HFF-Myc (cell line): Measurements from ENCODE around the gene MUC22.

ENCODE experiments used
- DNase-seq: peaks from one replicate; pipeline ENCODE4 v3.0.0-alpha.2; 2011; ENCODE audit warnings: low read depth; ENCODE audit errors: extremely low read depth
- H3K4me3 ChIP-seq: replicated peaks from 2 replicates; pipeline ENCODE4 v1.5.1; 2011; ENCODE audit warnings: low read depth, mild to moderate bottlenecking, control low read depth, low read length
- TF ChIP-seq, protein P1 (sequence below): IDR thresholded peaks from 2 replicates; pipeline ENCODE4 v1.5.1; 2012; ENCODE audit warnings: mild to moderate bottlenecking, low read depth, low read length, control low read depth; ENCODE audit errors: missing control alignments

Gene MUC22

GRCh38 chr6:30970946-30971345 lies 39.3 kb upstream of the MUC22 start:
- TF ChIP-seq, protein P1, sequence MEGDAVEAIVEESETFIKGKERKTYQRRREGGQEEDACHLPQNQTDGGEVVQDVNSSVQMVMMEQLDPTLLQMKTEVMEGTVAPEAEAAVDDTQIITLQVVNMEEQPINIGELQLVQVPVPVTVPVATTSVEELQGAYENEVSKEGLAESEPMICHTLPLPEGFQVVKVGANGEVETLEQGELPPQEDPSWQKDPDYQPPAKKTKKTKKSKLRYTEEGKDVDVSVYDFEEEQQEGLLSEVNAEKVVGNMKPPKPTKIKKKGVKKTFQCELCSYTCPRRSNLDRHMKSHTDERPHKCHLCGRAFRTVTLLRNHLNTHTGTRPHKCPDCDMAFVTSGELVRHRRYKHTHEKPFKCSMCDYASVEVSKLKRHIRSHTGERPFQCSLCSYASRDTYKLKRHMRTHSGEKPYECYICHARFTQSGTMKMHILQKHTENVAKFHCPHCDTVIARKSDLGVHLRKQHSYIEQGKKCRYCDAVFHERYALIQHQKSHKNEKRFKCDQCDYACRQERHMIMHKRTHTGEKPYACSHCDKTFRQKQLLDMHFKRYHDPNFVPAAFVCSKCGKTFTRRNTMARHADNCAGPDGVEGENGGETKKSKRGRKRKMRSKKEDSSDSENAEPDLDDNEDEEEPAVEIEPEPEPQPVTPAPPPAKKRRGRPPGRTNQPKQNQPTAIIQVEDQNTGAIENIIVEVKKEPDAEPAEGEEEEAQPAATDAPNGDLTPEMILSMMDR = no peak
- no peak overlapping the region for H3K4me3 ChIP-seq
- DNase-seq = no peak

DNA sequence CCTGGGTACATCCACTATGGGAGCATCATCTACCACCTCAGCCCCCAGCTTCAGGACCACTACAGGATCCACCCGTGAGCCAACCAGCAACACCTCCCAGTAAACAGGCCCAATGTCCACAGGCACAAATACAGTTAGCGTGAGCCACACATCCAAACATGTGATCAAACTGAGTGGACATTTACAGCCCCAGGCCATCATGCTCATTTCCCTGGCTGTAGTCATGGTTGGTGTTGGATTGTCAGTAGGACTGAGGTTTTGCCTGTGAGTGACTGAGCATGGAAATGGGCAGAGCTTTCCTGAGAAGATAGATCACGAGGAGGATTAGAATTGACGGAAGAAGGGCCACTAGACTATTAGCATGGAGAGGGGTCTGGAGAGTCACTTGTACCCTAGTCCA lies 37.5 kb upstream of the MUC22 start:
- no peak overlapping the region for H3K4me3 ChIP-seq
- TF ChIP-seq, protein P1 = no peak
- no peak for DNase-seq

DNA sequence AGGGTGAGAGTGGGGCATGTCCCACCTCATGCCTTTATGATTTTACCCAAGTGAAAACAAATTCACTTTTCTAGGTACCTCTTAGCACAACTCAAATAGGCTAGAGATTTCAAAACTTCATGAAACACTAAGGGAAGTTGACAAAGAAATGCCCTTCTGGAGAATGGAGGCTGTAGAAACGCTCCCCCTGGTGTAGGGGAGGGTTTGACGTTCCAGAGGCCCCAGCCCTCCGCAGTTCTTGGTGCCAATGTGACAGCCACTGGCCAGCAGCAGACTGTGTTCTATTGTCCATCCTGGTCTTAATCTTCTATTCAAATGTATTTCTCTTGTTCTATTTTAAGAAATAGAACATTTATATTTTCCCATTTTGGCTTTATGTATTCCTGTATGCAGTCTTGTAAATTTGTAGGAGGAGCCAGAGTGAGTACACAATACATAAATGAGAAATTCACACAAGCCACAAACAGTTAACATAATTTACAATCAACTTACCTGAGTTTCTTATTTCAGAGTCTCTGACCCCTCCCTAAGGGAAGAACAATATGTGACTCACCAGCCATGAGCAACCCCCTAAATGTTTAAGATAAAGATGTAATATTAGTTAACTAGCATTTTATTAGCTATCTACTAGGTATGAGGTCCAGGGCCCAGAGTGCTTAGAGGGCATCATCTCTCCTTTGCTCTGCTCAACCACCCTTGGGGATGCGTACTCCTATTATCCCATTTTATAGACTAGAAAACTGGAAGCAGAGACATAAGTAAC lies 35.6 kb upstream of the MUC22 start:
- H3K4me3 ChIP-seq = no peak overlapping the region
- DNase-seq = no peak
- TF ChIP-seq, protein P1 = no peak

DNA sequence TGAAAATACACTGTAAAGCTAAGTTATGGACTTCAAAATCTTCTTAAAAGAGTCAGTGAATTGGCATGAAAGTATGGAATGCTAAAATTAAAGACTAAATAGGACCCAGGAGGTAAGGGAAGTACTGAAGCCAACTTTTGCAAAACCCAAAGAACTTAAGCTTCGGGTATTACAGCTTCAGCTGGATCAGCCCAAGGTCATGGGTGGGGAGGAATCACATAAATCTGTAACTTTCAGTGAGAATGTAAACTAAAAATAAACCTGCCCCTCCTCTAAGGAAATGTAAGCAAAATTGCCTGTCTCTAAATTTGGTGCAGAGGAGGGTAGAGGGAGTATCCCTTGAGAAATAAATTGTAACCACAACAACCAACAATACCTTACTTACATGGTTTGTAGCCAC lies 31.1 kb upstream of the MUC22 start:
- DNase-seq = no peak
- TF ChIP-seq, protein P1 = no peak
- H3K4me3 ChIP-seq = no peak overlapping the region

GRCh38 chr6:30979690-30980089 lies 30.6 kb upstream of the MUC22 start:
- TF ChIP-seq, protein P1 = no peak
- no peak for DNase-seq
- H3K4me3 ChIP-seq = no peak overlapping the region

DNA sequence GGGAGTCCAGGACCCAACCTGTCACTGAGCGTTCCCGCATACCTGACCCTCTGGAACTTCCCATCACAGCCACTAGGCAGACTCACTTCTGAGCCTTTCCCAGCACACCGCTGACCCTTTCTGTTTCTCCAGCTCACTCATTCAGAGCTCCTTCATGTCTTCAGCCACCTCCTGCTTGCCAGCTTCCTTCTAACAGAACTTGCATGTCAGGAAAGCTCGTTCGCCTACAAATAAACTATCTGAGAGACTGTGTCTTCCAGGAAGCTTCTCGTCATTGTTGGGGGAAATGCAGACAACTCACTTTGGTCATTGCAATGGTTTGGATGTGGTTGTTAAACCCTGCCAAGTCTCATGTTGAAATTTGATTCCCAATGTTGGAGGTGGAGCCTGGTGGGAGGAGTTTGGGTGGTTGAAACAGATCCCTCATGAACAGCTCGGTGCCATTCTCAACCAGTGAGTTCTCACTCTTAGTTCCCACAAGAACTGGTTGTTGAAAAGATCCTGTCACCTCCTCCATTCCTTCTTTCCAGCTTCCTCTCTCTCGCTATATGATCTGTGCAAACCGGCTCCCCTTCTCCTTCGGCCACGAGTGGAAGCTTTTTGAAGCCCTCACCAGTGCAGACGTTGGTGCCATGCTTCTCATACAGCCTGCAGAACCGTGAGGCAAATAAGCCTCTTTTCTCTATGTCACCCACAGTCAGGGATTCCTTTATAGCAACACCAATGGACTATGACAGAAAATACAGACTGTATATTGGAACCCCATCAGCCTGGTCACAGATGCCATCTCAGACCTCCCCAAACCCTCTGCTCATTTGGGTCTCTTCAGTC lies 28.1 kb upstream of the MUC22 start:
- H3K4me3 ChIP-seq = peak overlapping the region; percentile 21; the same call in 1 of the 2 replicates
- DNase-seq = peak; percentile 44
- TF ChIP-seq, protein P1 = peak; percentile 10
